HG03135 (cell line): ENCODE measurements around the gene EFNA4.

Experiments used
- ATAC-seq: cut with Tn5 transposase; IDR thresholded peaks from one replicate; pipeline ENCODE4 v1.9.1; 2021; ENCODE audit warnings: mild to moderate bottlenecking, moderate library complexity; ENCODE audit not compliant: unreplicated experiment

Gene EFNA4, protein sequence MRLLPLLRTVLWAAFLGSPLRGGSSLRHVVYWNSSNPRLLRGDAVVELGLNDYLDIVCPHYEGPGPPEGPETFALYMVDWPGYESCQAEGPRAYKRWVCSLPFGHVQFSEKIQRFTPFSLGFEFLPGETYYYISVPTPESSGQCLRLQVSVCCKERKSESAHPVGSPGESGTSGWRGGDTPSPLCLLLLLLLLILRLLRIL

DNA sequence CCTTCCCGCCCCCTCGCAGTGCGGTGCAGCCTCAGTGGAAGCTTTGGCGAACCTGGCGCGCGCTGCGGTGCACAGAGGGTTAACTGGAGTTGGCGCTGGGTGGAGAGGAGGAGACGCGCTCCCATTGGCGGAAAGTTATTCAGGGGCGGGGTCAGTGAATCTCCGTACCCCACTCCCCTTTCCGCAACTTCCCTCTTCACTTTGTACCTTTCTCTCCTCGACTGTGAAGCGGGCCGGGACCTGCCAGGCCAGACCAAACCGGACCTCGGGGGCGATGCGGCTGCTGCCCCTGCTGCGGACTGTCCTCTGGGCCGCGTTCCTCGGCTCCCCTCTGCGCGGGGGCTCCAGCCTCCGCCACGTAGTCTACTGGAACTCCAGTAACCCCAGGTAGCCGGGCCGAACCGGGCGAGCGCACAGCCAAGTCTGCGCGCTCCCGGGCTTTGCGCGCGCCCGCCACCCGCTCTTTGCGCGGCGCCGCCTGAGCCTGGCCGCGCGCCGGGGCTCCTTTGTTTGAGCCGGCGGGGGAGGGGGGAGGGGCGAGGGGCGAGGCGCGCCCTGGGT is at the start of gene EFNA4:
Gene EFNA4, plus strand, starts transcription at position 191 of the 561 bp plus-strand sequence. Its CDS starts 84 bp downstream, at position 275.
- peak; percentile 71 for ATAC-seq

GRCh38 chr1:155014709-155015508 is 48.6 kb upstream of the EFNA4 start:
- ATAC-seq, result no peak

DNA sequence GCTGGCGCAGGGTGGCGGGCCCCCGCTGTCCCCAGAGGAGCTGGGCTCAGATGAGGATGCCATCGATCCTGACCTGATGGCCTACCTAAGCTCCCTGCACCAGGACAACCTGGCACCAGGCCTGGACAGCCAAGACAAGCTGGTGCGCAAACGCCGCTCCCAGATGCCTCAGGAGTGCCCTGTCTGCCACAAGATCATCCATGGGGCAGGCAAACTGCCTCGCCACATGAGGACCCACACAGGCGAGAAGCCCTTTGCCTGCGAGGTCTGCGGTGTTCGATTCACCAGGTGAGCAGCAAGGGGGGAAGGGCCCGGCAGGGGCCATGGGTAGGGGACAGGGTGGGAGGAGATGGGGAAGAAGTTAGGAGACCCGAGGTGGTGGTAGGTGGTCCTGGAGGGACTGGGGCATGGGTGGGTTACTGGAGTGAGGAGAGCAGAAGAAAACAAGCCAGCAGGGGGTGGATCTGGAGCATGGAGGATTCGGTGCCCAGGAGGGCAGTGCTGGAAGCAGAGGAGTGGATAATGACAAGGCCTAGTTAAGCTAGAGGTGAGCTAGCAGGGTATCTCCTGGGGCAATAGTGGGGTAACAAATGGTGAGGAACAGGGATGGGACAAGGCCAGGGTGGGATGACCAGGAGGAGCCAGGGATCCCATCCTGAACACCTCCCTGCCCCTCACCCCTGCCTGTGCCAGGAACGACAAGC is 47.9 kb upstream of the EFNA4 start:
- ATAC-seq, result no peak

GRCh38 chr1:155016231-155016831 is 47.2 kb upstream of the EFNA4 start:
- ATAC-seq, result no peak

GRCh38 chr1:155017041-155017945 is 46.2 kb upstream of the EFNA4 start:
- peak; percentile 71 for ATAC-seq

DNA sequence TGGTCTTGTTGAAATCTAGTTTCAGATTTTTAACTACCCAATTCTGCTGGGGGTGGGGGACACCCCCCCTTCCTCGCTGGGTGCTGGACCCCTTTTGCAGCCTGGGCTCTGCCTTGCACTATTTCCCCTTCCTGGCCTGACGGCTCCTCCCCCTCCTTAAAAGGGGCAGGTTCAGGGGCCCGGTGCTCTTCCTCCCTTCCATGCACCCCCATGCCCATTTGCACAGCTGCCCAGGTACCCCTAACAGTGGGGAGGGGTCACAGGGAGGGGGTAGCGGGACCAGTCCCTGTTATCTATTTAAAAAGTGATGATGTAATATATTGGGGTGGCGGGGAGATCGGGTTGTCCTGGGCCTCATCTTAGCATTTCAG is 45.6 kb upstream of the EFNA4 start:
- ATAC-seq, result no peak

GRCh38 chr1:155018617-155019348 is 44.8 kb upstream of the EFNA4 start:
- ATAC-seq, result no peak

- ATAC-seq, result no peak
Observed at GRCh38 chr1:155019377-155020245, 43.9 kb upstream of the EFNA4 start.

DNA sequence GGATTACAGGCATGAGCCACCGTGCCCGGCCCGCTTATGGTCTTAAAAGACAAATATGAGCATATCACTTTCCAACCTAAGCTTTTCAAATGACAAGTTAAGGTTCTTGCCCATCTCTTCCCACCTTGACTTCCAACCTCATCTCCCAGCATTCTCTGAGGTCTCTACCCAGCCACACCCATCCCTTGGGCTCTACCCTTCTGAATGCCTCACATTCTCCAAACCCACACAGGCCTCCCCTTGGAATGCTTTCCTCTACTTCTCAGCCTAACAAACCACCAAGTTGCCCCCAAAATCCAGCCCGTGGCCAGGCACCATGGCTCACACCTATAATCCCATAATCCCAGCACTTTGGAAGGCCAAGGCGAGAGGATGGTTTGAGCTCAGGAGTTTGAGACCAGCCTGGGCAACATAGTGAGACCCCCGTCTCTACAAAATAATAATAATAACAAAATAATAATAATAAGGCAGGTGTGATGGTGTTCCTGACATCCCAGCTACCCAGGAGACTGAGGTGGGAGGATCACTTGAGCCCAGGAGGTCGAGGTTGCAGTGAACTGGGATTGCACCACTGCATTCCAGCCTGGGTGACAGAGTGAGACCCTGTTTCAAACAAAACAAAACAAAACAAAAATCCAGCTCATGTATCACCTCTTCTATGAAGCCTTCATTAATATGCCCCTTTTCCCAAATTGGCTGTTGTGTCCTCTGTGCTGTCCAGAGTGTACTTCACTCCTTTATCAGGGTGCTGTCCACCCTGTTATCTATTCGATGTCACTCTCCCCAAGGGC is 41.2 kb upstream of the EFNA4 start:
- no peak for ATAC-seq

GRCh38 chr1:155022927-155023236 is 40.7 kb upstream of the EFNA4 start:
- ATAC-seq, result no peak

GRCh38 chr1:155023627-155024026 is 39.9 kb upstream of the EFNA4 start:
- no peak for ATAC-seq

- no peak for ATAC-seq
Observed at GRCh38 chr1:155024315-155024714, 39.2 kb upstream of the EFNA4 start.

- ATAC-seq, result no peak
Observed at GRCh38 chr1:155026154-155026553, 37.4 kb upstream of the EFNA4 start.

- no peak for ATAC-seq
Observed at GRCh38 chr1:155026588-155026987, 37.0 kb upstream of the EFNA4 start.

DNA sequence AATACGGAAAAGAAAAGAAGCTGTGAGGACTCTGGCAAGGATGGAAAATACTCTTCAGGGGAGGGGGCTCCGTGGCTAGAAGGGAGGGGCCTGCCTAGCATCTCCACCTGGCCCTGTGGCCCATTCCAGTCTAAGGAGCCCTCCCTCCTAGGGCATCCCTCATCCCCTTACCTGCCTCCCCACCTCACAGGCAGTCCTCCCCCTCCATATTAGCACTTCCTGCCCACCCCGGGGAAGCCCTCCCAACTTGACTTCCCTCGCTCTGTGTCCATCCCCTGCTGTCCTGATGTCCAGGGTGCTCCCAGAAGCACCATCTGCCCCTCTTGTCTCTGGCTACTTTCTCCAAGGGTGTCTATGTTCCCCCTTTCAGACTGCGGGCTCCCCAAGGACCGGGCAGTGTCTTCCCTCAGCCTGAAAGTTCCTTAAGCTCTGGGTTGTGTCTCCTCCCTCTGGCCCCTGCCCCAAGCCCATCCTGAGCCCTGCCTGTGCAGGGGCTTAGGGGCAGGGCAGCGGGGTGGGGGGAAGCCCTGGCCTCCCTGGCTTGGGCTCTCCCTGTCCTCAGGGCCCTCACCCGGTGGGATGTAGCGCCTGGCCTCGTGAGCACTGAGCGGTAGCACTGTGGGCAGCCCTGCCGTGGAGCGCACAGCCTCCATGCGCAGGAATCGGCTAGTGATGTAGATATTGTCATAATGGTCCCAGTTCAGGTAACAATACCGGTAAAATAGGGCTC is 33.9 kb upstream of the EFNA4 start:
- no peak for ATAC-seq

DNA sequence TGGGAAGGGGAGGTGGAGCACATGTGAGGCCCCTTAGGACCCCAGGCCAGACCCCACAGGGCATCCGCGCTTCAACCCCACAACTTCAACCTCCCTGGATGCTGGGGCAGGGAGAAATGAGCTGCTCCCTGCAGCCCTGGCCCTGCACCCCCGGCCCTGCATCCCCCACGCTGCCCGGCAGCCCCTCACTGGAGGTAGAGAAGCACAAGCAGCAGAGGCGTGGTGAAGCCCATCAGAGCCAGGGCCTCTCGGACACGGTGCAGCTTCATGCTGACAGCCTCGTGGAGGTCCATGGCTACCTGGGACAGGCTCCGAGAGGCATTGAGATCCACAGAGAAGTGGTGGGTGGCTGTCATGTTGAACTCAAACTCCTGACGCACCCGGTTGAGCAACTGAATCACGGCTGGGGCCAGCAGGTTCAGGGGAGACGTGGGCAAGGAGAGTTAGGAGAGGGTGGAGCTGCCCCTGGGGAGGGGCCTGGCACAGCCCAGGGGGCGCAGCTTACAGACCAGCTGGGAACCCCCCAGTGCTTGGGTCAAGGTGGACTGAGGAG is 33.2 kb upstream of the EFNA4 start:
- ATAC-seq, result no peak

DNA sequence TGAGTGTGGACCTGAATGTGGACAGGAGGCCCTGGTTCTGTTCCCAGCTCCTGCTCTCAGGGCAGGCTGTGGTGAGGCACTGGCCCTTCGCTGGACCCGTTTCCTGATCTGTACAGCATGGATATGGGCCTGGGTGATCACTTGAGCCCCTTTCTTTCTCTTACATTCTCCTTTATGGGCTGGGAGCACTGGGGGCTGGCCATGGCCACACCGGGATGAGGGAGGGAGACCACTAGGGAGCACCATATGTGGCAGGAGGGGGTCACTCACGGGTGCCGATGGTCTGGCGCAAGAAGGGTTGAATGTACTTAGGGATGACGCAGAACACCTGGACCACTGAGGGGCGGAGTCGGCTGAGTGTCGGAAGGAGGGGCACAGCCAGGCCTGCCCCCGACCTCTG is 32.6 kb upstream of the EFNA4 start:
- ATAC-seq, result no peak
